ENCODE measurements around the gene TBC1D22B.
"Not testable (repeated sequence)": the region's sequence is repeated elsewhere in the genome, so short reads cannot be mapped to it uniquely, and the experiment has no call there.

TBC1D22B gene

DNA sequence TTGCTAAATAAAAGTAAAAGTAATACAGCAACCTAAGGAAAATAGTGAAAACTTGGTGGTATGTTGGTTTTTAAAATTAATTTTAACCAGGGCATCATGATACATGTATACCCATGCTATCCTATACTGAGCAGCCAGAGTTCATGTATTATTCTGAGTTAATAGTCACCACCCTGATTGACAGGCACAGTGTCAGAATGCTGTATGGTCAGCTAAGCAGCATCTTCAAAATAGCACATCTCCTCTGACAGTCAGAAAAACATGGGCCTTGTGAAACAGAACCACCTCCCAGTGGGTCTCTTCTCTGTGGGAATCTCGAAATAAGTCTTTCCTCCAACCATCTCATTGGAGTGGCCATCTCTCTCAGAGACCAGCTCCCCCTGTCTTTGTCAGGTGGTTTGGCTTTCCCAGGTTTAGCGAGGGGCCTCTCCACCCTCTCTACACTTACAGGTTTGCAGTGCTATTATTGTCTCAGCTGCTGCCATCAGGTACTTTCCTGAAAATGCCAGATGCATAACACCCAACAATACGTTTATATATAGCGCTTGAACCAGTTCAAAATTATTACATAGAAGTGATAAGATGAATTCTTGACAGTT lies 49.2 kb downstream of the TBC1D22B start:
- no peak for DNase-seq

DNA sequence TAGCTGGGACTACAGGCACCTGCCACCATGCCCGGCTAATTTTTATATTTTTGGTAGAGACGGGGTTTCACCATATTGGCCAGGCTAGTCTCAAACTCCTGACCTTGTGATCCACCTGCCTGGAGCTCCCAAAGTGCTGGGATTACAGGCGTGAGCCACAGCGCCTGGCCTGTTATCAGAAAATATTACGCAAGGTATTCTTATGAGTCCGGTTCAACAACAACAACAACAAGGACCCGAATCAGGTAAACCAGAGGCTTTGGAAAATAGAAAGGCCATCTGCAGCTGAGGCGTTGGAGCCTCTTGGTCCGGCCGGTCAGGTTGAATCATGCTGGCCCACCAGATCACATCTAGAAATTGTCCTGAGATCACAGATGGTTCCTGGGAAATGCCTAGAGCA lies 49.9 kb downstream of the TBC1D22B start:
- not testable (repeated sequence) for DNase-seq

DNA sequence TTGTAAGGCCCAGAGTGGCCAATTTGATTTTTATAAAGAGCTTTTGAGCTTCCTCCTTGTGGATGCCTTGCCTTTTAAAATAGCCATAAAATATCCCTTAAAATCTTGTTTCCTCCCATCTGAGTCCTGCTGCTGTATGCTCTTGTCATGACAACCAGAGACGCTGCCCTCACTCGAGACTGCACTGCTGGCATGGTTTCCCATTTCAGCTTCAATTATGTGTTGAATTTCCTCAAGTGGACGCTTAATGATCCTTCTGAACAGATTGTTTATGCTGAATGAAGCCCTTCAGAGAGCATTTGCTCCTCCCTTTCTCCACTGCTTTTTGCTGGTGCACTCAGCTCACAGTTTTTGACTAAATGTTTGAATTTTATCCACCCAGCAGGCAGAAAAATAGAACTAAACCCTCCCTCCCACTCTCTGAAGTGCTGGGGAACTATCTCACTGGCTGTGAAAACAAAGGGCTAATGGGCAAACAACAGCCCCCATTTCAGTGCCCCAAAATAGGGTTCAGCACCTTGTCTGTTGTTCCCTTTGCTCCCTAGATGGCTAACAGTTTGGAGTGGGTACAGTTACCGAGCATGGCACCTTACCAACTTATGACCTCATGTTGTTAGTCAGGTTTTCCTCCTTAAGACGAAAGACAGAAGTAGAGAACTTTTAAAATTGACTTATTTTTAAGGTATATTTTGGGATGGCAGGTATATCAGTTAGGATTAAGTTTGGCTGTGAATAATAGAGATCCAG lies 50.7 kb downstream of the TBC1D22B start:
- no peak for DNase-seq

DNA sequence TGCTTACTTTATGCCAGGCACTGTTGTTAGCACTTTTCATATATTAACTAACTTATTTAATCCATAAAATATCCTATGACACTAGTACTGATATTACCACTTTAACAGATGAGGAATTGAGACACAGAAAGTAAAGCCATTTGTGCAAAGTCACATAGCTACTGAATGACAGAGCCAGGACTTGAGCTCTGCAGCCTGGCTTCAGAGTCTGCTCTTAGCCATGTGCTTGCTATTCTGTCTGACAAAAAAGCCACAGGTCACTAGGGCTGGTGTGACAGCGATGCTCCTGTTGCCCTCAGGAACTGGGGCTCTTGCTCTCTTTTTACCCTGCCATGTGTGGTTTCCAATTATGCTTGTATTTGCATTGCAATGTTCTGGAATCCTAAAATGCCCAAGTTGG lies 51.5 kb downstream of the TBC1D22B start:
- DNase-seq: no peak

DNA sequence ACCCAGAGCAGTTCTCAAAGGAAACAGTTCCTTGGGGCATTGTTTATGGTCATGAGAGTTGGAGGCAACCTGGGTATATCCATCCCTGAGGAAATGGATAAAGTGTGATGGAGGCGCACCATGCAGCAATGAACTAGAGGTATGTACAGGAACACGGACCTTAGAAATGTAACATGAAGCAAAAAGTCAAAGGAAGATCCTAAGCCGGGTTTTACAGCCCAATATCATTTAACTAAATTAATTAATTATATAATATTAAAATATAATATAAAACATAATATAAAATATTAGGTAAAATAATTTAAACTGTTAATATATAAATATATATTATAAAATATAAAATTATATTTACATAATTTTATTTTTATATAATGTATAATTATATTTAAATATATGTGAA lies 52.1 kb downstream of the TBC1D22B start:
- DNase-seq: no peak

DNA sequence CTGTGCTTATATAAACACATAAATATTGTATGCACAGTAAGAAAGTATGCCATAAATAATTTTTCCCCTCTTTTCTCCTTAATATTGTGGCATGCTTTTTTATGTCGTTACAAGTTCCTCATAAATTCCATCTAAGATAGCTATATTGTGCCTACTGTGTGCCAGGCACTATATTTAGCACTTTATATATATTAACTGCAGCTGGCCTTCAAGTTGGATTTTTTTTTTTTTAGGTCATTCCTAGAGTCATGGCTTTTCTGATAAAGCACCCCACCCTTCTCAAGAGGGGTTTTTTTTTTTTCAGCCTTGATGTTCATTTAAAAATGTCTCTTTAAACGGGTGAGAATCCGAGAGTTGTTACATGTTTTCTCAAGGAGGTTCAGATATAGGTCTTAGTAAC lies 53.4 kb downstream of the TBC1D22B start:
- DNase-seq: no peak

DNA sequence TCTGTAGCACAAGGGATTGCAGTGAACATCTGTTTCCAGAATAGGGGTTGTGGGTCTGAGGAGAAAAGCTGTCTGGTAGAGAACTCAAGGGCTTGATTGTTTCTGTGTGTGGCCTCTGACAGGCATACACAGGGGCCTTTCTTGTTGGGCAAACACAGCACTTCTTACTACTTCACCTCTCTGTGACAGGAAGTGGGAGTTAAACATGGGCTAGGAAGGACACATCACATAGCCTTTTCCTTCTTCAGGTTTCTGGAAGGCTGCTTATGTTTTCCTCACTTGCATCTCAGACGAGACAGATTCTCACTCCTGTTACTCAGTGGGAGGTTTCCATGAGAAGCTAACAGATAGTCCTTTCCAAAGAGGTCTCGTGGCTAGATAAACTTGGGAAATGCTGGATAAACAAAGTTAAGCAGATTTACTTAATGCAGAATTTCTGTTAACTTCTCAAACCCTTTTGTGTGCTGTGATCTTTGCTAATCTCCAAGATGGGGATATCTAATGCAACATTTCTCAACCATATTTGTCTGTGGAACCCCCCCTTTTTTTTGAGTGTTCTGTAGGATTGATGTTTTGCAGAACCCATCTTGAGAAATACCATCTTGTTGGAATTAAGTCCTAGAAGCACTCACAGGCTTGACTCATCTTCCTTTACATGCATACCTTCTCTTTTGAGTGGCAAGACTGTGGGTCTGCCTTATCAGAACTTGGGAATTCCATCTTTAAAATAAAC lies 54.3 kb downstream of the TBC1D22B start:
- no peak for DNase-seq

DNA sequence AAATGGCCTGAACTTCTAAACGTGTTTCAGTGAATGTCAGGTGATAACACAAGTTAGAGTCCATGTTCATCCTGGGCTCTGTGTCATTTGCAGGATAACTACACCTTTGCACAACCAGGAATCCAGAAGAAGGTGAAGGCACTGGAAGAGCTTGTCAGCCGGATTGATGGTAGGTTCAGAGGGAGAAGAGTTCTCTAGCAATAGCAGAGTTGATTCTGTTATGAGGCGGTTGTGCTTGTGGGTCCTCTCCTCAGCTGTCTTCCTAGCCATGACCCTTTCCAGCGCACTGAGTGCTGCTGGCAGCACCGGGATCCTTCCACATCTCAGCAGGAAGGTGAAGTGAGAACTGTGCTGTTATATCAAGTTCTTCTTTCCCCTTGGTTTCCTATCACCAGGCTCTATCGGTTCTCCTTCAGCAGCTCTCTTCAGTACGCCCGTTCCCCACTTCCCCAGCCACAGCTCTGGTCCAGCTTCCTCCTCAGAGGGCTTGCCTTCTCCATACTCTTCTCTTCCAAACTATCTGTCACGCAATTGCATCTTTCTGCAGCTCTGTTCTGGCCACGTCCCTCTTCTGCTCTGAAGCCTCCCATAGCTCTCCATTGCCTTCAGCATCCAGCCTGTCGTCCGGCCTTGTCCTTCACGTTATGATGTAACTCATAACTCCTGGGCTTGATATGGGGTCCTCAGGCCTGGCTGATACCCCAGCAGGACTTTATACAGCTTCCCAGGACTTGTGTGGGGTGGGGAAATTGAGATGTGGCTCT lies 56.3 kb downstream of the TBC1D22B start:
- DNase-seq: no peak

DNA sequence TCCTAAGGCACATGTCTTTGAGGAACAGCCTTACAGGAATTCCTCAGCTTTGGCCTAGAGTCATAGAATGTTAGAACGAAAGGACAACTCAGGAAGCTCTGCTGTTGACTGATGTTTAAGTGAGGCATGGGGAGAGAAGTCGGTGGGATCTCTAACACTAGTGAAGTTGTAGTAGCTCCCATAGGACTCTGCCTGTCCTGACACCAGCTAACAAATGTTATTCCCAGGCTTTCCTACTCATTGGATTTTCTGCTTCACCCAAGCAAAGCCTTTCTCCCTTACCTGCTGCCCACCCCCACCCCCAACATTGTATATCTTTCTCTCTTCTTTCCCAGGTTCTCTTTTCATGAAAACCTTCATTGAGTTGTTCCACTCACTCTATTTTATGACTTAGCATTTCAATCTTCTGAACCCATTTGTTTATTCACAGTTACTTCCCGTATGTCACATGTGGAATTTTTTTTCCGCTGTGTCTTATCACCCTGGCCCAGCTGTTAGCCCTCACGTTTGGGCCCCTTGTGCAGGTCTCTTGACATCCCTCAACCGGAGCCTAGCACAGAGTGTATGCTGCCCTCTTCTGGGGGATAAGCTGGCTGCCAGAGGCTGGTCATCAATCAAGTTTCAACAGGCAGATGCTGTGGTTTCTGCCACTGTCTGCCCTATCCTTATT lies 57.0 kb downstream of the TBC1D22B start:
- peak; percentile 14 to 53 for DNase-seq

DNA sequence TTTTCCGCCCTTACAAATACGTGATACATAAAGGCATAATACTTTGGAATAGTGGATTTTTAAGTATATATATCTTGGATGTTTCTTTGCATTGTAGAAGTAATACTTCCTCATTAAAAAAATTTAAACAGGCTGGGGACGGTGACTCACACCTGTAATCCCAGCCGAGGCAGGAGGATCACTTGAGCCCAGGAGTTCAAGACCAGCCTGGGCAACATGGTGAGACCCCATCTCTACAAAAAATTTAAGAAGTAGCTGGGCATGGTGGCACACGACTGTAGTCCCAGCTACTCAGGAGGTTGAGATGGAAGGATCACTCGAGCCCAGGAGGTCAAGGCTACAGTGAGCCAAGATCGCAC lies 57.6 kb downstream of the TBC1D22B start:
- DNase-seq: no peak

DNA sequence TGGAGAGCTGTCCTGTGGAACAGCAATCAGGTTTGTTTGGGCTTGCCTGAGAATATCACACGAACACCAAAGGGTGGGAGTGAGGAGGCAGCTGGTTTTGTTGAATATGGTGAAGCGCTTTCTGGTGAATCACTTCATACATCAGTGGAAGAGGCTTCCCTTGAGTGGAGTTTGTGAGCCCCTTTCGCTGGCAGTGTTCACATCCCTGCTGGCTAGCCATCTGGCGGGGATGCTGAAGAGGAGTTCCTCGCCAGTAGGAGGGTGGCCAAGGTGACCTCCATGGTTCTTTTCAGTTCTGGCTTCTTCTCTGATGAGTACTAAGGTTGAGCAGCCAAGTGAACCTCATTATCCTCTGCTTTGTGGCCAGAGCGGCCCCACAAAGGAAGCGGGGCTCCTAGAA lies 58.5 kb downstream of the TBC1D22B start:
- no peak for DNase-seq

DNA sequence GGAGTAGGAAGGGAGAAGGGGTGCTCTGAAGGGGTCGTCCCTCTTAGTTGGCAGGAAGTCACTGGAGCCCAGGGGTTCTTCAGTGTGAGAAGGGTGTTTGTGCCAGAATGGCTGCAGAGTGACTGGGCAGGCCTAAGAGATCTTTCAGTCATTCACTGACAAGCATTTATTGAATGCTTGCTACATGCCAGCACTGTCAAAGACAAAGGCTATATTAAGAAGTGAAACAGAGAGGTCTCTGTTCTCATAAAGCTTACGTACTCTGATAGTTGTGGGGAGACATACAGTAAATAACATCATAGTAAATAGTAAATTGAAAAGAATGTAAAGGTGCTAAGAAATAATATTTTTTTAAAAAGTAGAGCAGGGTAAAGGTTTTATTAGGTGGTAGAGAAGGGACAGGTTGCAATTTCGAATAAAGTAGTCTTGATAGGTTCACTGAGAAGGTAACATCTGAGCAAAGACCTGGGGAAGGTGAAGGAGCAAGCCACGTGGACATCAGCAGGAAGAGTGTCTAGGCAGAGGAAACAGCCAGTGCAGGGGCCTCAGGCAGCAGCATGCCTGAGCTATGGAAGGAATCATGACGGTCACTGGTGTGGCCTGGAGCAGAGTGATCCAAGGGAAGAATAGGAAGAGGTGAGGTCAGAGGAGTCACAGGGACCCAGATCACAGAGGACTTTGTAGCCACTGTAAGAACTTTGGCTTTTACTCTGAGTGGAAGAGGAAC lies 59.9 kb downstream of the TBC1D22B start:
- no peak for DNase-seq

DNA sequence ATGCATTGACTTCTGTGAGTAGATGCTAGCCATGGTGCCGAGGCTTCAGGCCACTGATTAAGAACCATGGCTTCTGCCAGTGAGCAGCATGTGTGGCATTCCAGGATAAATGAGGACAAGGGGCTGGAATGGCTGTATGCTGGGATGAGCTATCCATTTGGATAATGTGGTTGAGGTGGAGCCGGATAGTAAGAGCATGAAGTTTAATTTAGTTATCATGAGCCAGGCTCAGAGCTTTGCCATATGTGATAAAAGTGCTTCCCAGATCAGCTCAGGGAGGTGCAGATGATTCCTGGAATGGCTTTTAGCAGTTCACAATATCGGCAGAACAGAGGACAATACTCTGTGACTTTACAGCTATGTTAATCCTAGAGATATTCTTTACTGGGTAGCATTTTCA lies 61.6 kb downstream of the TBC1D22B start:
- DNase-seq: no peak

DNA sequence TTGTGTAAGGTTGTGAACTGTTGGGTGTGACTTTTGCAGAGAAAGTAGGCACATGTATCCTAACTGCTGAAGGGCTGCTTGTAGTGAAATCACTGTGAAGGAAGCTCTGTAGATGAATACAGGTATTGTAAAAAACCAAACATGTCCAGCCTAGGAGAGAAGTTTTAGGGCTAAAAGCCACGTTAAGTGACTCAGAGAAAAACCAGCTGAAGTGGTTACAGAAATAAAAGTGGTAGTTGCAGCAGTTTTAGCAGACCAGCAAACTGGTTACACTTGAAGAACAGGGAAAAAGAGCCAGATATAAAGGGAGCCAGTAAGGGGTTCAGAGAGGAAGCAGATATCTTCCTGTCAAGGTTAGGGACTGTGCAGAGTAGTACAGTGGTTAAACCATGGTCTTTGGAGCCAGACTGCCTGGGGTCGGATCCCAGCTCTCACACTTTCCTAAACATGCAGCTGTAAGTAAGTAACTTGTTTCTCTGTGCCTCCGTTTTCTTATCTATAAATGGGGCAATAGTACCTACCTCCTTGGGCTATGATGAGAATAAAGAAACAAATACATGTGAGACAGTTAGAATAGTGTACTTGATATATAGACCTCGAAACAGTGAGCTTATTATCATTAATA lies 62.4 kb downstream of the TBC1D22B start:
- DNase-seq: no peak

DNA sequence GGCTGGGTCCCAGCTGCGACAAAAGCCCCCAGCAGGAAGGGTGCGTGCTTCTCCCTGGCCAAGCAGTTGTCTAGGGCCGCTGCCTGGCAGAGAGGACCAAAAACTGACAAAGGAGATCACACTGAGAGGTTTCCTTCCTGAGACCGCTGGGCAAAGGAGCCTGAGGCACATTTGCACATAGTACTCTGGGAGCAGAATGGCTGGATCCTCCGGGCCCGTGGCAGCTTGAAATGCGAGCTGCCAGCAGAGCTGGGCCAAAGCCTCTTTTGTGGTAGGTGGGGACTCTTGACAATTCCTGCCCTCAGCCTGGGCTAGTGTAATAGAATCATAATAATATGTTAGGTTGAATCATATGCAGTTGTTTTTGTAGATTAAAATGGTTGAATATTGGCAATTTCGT lies 63.1 kb downstream of the TBC1D22B start:
- no peak for DNase-seq

DNA sequence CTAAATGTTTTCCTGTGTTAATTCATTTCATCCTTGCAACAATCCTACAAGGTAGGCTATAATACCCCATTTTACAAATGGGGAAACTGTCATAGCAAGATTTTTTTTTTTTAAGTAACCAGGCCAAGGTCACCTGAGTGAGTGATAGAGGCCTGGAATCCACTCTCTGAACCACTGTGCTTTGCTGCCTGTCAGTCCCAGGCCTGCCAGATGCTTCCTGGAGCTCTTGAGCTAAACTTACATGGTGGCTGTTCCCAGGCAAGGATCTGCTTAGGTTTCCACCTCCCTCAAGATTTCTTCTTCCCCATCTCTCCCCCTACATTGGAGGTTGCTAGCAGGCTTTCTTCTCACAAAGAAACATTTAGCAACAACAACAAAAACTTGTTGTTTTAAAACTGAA lies 63.5 kb downstream of the TBC1D22B start:
- DNase-seq: no peak

DNA sequence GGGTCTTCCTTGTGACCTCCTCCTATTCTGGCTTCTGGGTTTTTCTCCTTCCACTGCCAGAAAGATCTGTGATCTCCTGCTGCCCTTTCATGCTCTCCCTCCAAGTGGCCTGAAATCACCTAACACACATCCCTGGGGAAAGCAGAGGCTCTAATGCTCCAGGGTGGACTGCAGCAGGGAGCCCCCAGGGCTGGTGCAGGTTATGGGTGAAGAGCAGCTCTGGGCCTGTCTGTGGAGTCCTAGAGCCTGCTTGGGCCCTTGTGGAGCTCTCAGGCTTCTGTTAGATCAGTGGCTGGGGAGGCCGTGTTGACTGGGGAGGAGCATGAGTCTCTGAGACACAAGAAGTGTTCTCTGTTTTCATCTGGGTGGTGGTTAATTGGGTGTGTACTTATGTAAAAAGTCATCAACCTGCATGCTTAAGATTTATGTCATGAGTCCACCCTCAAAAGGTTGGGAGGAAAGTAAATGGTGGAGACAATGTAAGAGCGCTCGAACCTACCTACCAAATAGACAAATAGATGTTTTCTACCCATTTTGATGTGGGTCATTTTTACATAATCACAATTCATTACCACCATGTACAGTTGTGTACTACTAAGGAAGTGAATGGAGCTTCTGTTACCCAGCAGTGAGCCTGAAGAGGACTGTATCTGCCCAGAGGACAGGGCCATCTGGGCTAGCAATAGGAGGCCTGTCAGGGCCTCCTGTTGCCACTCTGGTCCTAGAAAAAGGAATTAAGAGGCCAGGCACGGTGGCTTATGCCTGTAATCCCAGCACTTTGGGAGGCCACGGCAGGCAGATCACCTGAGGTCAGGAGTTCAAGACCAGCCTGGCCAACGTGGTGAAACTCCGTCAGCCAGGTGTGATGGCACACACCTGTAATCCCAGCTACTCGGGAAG lies 64.2 kb downstream of the TBC1D22B start:
- no peak for DNase-seq

DNA sequence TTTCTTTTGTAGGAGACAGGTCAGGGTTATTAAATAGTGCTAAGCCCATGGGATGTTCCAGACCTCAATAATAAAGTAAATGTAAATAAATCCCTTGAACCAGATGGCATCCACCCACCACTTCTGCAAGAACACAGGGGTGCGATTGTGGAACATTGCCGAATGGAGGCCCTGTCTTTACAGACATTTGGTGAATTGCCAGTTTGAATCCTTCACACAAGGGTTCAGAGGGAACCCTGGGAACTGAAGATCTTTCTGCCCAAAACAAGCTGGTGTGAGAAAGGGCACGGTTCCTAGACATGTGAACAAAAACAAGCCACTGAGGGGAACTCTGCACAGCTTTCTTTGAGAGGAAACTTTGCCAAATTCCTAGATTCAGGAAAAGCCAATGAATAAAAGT lies 66.0 kb downstream of the TBC1D22B start:
- no peak for DNase-seq

DNA sequence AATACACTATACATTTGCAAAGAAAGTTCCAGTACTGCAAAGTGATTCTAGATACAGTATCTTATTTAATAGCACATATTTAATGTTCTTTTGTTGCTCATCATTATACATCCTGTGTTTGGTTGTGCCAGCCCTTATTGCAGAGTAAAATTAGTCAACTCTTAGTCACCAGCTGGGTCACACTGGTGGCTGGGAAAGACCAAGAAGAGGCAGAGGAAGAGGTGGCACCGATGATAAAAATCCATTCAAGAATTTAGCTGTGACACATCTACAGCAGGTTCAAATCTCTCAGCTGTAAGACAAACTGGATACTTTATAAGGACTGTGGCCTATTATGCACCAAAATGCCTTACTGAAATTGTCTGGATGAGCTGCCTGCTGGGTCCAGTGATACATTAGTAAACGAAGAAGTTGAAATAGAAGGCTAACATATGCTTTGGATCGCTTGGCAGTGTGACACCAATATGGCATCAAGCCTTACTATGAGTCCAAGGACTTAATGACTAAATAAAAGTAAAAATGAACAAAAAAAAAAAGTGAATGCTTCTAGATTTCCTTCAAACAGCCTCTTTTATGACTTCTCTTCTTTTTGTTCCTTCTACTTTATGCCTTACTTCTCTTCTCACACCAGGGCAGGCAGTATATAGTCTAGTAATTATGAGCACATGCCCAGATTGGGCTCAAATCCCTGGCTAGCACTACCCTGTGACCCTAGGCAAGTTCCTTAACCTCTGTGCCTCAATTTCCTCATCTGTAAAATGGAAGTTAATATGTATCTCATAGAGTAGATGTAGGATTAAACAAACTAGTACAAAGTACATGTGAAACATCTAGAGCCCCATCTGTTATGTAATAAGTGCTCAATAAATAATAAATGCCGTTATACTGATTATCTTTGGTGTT lies 66.8 kb downstream of the TBC1D22B start:
- no peak for DNase-seq

DNA sequence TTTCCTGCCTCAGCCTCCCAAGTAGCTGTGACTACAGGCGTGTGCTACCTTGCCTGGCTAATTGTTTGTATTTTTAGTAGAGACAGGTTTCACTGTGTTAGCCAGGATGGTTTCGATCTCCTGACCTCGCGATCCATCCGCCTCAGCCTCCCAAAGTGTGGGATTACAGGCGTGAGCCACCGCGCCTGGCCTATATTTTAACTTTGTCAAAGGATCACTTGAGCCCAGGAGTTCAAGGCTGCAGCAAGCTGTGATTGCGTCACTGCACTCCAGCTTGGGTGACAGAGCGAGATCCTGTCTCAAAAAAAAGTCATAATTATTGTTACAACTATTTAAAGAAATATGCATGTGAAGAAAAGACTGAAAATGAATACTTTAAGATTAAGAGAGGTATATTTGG lies 72.8 kb downstream of the TBC1D22B start:
- not testable (repeated sequence) for DNase-seq
